Measurements from ENCODE around the gene TBC1D25. TPM values are rescaled to one million over a fixed set of nuclear protein-coding genes. Genes with fewer than 3 reads are reported as not detected.

Gene TBC1D25
- total RNA-seq, 1 donor from 2014 or later: 4.9 TPM

GRCh38 chrX:48559636-48560035, 20.1 kb downstream of the TBC1D25 start:
- DNase-seq (ENCODE audit: low spot score in 2 of 2): no peak
- FAIRE-seq: no peak

GRCh38 chrX:48560056-48560455, 20.5 kb downstream of the TBC1D25 start:
- FAIRE-seq: no peak
- no peak for DNase-seq (ENCODE audit: low spot score in 2 of 2)

GRCh38 chrX:48560681-48561080, 21.2 kb downstream of the TBC1D25 start:
- FAIRE-seq: no peak
- no peak for DNase-seq (ENCODE audit: low spot score in 2 of 2)

GRCh38 chrX:48569958-48570357, 30.4 kb downstream of the TBC1D25 start:
- DNase-seq (ENCODE audit: low spot score in 2 of 2) (no peak), FAIRE-seq (no peak)

- DNase-seq (ENCODE audit: low spot score in 2 of 2) (no peak), FAIRE-seq (no peak)
These were observed 34.3 kb downstream of the TBC1D25 start for GRCh38 chrX:48573690-48574269.

- DNase-seq (ENCODE audit: low spot score in 2 of 2) (peak; percentile 68 to 75), FAIRE-seq (no peak)
These were observed 35.1 kb downstream of the TBC1D25 start, which contains the start of gene RBM3 for GRCh38 chrX:48574270-48575266. Gene RBM3, plus strand, starts transcription at chrX:48574484. Its CDS starts 697 bp downstream, at chrX:48575181.

GRCh38 chrX:48575642-48576041, 36.1 kb downstream of the TBC1D25 start:
- DNase-seq (ENCODE audit: low spot score in 2 of 2): no peak
- no peak for FAIRE-seq

- FAIRE-seq (no peak), DNase-seq (ENCODE audit: low spot score in 2 of 2) (no peak)
These were observed 36.6 kb downstream of the TBC1D25 start for GRCh38 chrX:48576108-48576507.

- DNase-seq (ENCODE audit: low spot score in 2 of 2): no peak
- FAIRE-seq: no peak
These were observed 39.2 kb downstream of the TBC1D25 start for GRCh38 chrX:48578661-48579128.

GRCh38 chrX:48579259-48579658, 39.7 kb downstream of the TBC1D25 start:
- FAIRE-seq: no peak
- DNase-seq (ENCODE audit: low spot score in 2 of 2): no peak

GRCh38 chrX:48580662-48581061, 41.1 kb downstream of the TBC1D25 start:
- FAIRE-seq: no peak
- DNase-seq (ENCODE audit: low spot score in 2 of 2): no peak

- no peak for DNase-seq (ENCODE audit: low spot score in 2 of 2)
- no peak for FAIRE-seq
These were observed 45.2 kb downstream of the TBC1D25 start for GRCh38 chrX:48584698-48585097.

GRCh38 chrX:48589482-48590162, 50.1 kb downstream of the TBC1D25 start:
- FAIRE-seq: no peak
- DNase-seq (ENCODE audit: low spot score in 2 of 2): no peak

- FAIRE-seq: no peak
- no peak for DNase-seq (ENCODE audit: low spot score in 2 of 2)
These were observed 50.9 kb downstream of the TBC1D25 start for GRCh38 chrX:48590203-48591103.

GRCh38 chrX:48591255-48591791, 51.8 kb downstream of the TBC1D25 start:
- FAIRE-seq: no peak
- DNase-seq (ENCODE audit: low spot score in 2 of 2): no peak

- no peak for FAIRE-seq
- no peak for DNase-seq (ENCODE audit: low spot score in 2 of 2)
These were observed 53.5 kb downstream of the TBC1D25 start for GRCh38 chrX:48592971-48593370.

GRCh38 chrX:48595929-48596328, 56.4 kb downstream of the TBC1D25 start:
- FAIRE-seq (no peak), DNase-seq (ENCODE audit: low spot score in 2 of 2) (no peak)

GRCh38 chrX:48597353-48598264, 58.1 kb downstream of the TBC1D25 start, which contains the start of gene WDR13:
Gene WDR13, plus strand, starts transcription at chrX:48597492. Its CDS starts 505 bp downstream, at chrX:48597997.
- peak; percentile 74 to 79 for DNase-seq (ENCODE audit: low spot score in 2 of 2)
- FAIRE-seq: no peak

Data from frontal cortex (tissue), 4 donors.